GM11168 (cell line): ENCODE data around the gene USP8.

Source experiments
- in situ Hi-C: fragments of 300-500 bp; cut with MboI; formaldehyde crosslinking; loops from one replicate; pipeline ENCODE4 v1.12.0; 2022; ENCODE audit warnings: low sequenced_read_pairs; ENCODE audit not compliant: unreplicated experiment

Gene USP8

DNA sequence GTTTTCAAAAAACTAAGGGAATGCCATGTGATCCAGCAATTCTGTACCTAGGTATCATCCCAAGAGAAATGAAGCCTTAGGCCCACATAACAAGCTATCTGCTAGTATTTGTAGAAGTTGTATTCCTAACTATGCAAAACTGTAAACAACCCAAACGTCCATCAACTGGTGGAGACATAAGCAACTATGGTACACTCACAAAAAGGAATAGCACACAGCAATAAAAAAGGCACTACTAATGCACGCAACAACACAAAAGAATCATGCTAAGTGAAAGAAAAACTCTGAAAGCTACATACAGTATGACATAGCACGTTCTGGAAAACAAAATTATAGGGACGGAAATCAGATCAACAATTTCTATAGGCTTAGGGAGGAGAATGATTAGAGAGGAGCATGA, 107.0 kb downstream of the USP8 start:
- in situ Hi-C loops: no loop called here

DNA sequence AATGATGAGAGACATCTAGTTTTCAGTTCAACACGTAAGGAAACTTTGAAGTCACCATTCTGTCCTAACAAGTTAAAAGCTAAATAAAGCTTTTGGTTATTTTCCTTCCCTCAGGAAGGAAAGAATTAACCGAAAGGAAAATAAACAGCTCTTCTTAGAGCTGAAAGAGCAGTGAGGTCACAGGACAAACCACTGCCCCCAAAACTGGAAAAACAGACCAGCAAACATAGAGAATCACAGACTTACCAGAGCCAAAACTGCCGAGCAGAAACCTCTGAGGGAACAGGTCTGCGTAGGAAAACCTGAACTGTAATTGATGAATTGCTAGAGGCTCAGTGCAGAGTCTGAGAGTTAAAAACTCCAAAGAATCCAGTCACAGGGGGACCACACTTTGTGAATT, 107.6 kb downstream of the USP8 start:
- in situ Hi-C loops: no loop called here

DNA sequence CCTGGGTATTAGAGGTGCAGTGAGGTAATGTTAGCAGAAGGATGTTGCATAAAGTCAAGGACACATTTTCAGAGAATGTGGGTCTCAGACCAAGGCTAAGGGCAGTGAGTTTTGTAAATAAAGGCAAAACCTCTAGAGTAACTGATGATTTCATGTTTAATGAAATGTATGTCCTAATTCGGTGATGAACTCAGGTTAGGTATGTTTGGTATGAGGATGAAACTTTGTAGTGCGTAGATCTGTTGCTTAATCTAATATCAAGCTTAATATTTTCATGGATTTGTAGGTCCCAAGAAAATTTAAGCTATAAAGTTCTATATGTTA, 118.6 kb downstream of the USP8 start:
- in situ Hi-C loops: no loop called here

DNA sequence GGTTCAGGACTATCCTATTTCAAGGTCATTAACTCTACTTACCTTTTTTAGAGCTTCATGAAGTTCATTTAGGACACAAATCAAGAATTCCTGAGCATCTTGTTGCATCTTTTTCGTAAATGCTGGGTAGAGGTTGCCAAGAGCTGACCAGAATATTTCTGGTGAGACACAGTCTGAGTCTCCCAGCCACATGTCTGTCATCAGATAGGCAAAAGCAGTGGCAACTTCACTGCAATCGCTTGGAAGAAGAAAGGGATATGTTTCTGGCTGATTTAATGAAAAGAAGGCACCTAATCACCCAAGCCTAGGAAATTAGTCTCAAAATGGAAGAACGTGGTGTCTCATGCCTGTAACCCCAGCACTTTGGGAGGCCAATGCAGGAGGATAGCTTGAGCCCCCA, 119.4 kb downstream of the USP8 start:
- in situ Hi-C loops: no loop called here

DNA sequence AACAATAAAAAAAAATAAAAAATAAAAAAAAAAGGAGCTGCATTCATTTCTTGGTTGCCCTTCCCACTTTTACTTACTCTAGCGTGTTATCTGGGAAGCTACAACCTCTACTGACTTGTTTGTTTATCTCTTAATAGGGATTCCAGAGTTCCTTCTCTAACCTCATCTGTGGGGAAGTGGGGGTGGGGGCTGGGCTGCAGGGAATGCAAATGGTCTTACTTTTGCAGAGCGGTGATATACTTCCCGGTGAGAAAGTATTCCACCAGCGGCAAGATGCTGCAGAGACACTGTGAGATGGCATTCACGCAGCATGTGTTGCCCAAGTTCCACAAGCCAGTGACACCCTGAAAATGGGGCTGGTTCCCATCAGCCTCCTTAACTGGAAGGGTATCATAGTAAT, 120.2 kb downstream of the USP8 start:
- in situ Hi-C loops: no loop called here

DNA sequence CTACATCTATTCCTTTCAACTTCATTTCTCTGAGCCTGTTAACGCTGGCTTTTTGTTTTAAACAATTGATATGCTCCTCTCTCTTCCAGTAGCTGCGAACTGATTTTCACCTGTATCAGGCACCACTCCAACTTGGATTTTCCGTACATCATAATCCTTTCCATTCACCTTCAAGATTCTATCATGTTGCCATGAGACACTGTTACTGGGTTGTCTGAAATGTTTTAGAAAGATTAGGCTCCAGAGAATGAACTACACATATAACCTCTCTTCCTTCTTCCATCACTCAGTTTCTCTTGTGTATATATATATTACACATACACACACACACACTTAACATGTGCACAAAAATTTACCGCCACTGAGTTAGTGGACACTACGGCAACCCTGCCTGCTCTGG, 122.4 kb downstream of the USP8 start, which contains the start of gene USP50:
TSS of gene USP50 (minus strand) at position 101 of the 400 bp plus-strand sequence. CDS start 141 bp downstream, outside the sequence.
- in situ Hi-C loops: no loop called here

DNA sequence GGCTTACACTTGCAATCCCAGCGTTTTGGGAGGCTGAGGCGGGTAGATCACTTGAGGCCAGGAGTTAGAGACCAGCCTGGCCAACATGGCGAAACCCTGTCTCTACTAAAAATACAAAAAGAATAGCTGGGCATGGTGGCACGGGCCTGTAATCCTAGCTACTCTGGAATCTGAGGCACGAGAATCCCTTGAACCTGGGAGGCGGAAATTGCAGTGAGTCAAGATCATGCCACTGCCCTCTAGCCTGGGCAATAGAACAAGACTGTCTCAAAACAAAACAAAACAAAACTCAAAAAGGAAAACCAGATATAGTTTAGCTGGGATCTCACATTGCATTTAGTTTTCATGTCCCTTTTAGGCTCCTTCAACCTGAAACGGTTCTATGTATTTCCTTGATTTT, 125.1 kb downstream of the USP8 start:
- in situ Hi-C loops: no loop called here

DNA sequence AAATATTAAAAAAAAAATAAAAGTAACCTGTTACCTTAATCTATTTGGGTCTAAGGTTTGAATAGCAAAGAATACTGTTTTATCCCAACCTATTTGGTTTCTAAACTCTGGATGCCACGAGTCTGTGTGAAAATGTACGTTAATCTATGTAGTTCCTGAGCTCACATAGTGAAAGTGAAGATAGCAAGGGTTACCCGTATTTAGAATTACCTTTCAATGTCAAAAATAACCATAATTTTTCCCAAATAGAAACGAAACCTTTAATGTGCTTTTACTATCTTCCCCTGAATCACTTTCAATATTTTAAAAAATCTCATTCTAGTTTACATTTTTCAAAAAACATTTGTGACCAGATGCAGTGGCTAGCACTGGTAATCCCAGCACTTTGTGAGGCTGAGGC, 128.0 kb downstream of the USP8 start:
- in situ Hi-C loops: no loop called here

DNA sequence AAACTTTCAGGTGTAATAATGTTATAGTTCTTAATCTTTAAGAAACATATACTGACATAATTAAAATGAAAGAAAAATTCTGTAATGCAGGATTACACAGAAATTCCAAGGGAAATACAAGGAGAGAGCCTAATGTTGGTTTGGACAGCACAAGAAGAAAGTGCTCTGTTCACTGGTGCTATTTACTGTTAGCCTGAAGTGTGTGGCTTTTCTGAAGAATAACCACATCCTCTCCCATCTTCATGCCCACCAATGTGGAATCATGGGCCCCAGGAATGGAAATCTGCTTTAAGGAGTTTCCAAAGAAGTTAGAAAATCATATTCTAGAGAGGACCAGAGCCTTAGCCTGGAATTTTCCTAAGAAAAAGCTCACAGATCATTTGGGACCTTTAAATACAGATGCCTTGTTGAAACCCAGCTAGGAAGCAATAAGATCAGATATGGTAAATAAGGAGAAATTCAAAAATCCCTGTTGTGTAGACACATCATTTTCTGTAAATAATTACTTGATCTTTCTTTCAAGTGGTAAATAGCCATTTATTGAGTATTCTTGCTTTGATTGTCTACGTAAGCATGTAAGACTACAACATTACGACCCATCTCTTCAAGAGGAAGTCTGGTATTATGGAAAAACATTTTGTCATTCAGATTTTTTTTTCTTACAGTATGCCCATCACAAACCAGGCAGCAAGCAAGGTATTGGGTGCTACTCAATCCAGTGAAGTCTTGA, 132.6 kb downstream of the USP8 start:
- in situ Hi-C loops: no loop called here

DNA sequence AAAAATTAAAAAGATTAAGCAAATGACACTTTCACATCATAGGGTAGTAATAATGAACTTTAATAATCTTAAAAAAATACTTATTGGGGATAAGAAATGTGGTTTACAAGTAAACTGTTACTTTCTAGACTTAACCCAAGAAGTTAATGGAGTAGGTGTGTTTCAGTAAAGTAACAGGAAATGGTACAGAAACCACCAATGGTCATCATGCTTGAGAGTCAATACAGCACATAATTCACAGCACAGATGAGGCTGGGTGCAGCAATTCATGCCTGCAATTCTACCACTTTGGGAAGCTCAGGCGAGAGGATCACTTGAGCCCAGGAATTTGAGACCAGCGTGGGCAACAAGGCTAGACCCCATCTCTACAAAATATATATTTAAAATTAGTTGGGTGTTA, 133.8 kb downstream of the USP8 start:
- in situ Hi-C loops: no loop called here

DNA sequence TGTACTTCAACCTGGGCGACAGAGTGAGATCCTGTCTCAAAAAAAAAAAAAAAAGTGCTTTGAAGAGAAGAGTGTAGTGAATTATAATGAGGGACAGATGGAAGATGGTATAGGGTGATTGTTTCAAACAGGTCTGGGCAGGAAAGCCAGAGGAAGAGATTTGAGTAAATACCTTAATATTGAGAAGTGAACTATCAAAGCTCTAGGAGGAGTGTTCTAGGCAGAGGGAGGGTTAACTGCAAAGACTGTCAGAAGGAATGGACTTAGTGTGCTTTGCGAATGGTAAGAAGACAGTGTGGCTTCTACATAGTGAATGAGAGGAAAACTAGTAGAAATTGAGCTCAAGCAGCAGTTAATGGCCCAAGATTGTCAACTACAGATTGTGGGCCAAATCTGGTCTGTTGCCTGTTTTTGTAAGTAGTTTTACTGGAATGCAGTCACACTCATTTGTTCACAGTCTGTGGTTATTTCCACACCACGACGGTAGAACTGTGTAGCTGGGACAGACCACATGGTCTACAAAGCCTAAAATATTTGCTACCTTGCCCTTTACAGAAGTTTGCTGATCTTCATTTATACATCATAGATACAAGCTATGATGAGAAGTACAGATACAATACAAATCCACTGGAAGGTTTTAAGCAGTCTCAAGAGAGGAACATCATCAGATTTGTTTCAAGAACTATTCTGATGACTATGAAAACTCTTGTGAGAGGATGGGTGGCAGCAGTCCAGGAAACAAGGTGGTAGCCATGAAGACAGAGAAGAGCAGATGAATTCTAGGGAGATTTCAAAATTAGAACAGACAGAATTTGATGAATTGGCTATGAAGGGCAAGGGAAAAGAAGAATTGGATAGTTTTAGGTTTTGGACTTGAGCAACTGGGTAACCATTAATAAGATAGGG, 138.8 kb downstream of the USP8 start:
- in situ Hi-C loops: no loop called here

DNA sequence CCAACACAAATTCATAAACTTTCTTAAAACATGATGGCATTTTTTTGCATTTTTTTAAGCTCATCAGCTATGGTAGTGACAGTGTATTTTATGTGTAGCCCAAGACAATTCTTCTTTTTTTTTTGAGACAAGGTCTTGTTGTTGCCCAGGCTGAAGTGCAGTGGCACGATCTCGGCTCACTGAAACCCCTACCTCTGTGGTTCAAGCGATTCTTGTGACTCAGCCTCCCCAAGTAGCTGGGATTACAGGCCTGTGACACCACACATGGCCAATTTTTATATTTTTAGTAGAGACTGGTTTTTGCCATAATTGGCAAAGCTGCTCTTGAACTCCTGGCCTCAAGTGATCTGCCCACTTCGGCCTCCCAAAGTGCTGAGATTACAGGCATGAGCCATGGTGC, 139.6 kb downstream of the USP8 start:
- in situ Hi-C loops: no loop called here
